Measurements from ENCODE around the gene DHODH. TPM values are rescaled to one million over a fixed set of nuclear protein-coding genes. Genes with fewer than 3 reads are reported as not detected.

DHODH gene
- total and polyA plus RNA-seq, 2 of the 13 experiments (the other 11 are each of a cell fraction or from before 2014, with no cell fraction given), result 10.7 to 16.4 TPM

DNA sequence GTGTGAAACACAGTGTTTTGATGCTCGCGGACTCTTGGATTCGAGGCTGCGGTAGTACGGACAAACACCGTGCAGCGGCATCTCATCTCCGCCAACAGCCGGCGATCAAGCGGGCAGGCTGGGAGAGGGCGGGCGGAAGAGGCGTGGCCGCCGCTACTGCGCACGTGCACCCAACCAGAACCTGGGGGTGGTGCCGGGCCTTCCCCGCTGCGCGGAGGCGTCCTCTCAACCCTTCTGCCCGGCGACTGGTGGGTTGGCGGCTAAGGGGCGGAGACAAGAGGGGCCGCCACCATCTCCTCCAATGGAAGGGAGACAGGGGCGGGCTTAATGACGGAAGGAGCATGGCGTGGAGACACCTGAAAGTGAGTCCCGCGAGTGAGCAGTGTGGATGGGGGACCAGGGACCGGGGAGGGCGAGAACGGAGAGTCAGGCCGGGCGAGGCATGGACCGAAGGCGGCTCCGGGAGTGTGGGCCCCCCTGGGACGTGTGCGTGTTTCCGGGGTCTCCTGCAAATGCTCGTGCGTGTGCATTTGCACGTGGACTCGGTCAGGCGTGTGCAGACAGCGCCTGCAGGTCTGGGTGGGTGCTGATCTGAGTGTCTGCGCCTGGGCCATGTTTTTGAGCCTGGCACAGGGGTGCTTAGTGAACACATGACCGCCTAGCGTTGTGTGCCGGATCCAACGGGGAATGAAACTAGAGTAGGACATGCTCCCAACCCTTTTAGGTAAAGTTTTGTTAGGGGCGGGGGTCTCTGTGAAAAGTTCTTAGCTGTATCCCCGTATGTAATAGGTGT is at the start of gene DHODH (continued):
- TF ChIP-seq, protein P1, sequence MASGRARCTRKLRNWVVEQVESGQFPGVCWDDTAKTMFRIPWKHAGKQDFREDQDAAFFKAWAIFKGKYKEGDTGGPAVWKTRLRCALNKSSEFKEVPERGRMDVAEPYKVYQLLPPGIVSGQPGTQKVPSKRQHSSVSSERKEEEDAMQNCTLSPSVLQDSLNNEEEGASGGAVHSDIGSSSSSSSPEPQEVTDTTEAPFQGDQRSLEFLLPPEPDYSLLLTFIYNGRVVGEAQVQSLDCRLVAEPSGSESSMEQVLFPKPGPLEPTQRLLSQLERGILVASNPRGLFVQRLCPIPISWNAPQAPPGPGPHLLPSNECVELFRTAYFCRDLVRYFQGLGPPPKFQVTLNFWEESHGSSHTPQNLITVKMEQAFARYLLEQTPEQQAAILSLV (CRISPR knock-in tag; IDR thresholded peaks at IDR 0.05; ENCODE audit: borderline replicate concordance), result peak; percentile 97; the same call in 1 of the 2 replicates
- TF ChIP-seq ZNF224 (CRISPR knock-in tag; IDR thresholded peaks at IDR 0.05) (no peak), ZNF160 (CRISPR knock-in tag; IDR thresholded peaks at IDR 0.05) (peak; percentile 84; the same call in 1 of the 2 replicates), ZNF30 (CRISPR knock-in tag; IDR thresholded peaks at IDR 0.05) (no peak), RELA (CRISPR knock-in tag; IDR thresholded peaks at IDR 0.05) (no peak), ZNF253 (CRISPR knock-in tag; IDR thresholded peaks at IDR 0.05; ENCODE audit: borderline replicate concordance) (no peak; the same call in 1 of the 2 replicates), PCBP1 (IDR thresholded peaks at IDR 0.05; ENCODE audit: borderline replicate concordance, low read depth, low read length) (peak; percentile 72; the same call in 1 of the 2 replicates), ZNF337 (CRISPR knock-in tag; IDR thresholded peaks at IDR 0.05; ENCODE audit: borderline replicate concordance, low read depth) (no peak), ZNF343 (CRISPR knock-in tag; IDR thresholded peaks at IDR 0.05) (0 out of 2 replicates have a peak, but pooled peaks have one; percentile 64), ZNF350 (CRISPR knock-in tag; IDR thresholded peaks at IDR 0.05; ENCODE audit: borderline replicate concordance, low read depth) (peak; percentile 91), SIN3B (IDR thresholded peaks at IDR 0.05; ENCODE audit: low read length) (no peak), MAFG (CRISPR knock-in tag; IDR thresholded peaks at IDR 0.05) (no peak), ZSCAN20 (CRISPR knock-in tag; IDR thresholded peaks at IDR 0.05; ENCODE audit: borderline replicate concordance) (no peak), CCAR2 (optimal IDR thresholded peaks at IDR 0.05; ENCODE audit: low read depth, low read length) (no peak), GATA4 (IDR thresholded peaks at IDR 0.05; ENCODE audit: borderline replicate concordance, low read depth) (no peak), NCOA2 (CRISPR knock-in tag; IDR thresholded peaks at IDR 0.05) (peak; percentile 62), SMAD3 (CRISPR knock-in tag; IDR thresholded peaks at IDR 0.05) (peak; percentile 64; the same call in 1 of the 2 replicates), SATB2 (CRISPR knock-in tag; IDR thresholded peaks at IDR 0.05) (no peak), ZNF550 (CRISPR knock-in tag; IDR thresholded peaks at IDR 0.05; ENCODE audit: borderline replicate concordance) (peak; percentile 97; the same call in 1 of the 2 replicates), RARA (CRISPR knock-in tag; IDR thresholded peaks at IDR 0.05) (no peak; the same call in 1 of the 2 replicates), ZSCAN31 (CRISPR knock-in tag; IDR thresholded peaks at IDR 0.05; ENCODE audit: low read depth) (no peak; the same call in 1 of the 2 replicates), TCF7L2 (IDR thresholded peaks at IDR 0.05; ENCODE audit: low read depth, low read length) (no peak), CENPX (CRISPR knock-in tag; IDR thresholded peaks at IDR 0.05) (no peak), GTF3A (CRISPR knock-in tag; conservative IDR thresholded peaks at IDR 0.05) (peak; percentile 92), ZNF746 (CRISPR knock-in tag; IDR thresholded peaks at IDR 0.05) (peak; percentile 50; the same call in 1 of the 2 replicates), DNMT3B (CRISPR knock-in tag; conservative IDR thresholded peaks at IDR 0.05) (no peak)
- TF ChIP-seq, protein P2, sequence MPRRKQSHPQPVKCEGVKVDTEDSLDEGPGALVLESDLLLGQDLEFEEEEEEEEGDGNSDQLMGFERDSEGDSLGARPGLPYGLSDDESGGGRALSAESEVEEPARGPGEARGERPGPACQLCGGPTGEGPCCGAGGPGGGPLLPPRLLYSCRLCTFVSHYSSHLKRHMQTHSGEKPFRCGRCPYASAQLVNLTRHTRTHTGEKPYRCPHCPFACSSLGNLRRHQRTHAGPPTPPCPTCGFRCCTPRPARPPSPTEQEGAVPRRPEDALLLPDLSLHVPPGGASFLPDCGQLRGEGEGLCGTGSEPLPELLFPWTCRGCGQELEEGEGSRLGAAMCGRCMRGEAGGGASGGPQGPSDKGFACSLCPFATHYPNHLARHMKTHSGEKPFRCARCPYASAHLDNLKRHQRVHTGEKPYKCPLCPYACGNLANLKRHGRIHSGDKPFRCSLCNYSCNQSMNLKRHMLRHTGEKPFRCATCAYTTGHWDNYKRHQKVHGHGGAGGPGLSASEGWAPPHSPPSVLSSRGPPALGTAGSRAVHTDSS (CRISPR knock-in tag; conservative IDR thresholded peaks at IDR 0.05), result no peak
